Osteocyte (in vitro differentiated cells): ENCODE data around the gene SNIP1. TPM values are rescaled to one million over a fixed set of nuclear protein-coding genes. Genes with fewer than 3 reads are reported as not detected.
A peak's percentile ranks its signal among the peaks of the same experiment; 100 is the strongest.
"Not testable (repeated sequence)": the region's sequence is repeated elsewhere in the genome, so short reads cannot be mapped to it uniquely, and the experiment has no call there.

ENCODE experiments used
- DNase-seq: peaks from one replicate; pipeline ENCODE4 v3.0.0; 2021; ENCODE audit warnings: mixed read lengths; ENCODE audit not compliant: unreplicated experiment; ENCODE audit errors: extremely low spot score
- H3K27ac Mint-ChIP-seq: one replicate; pipeline ENCODE4 v1.8.0; 2021; ENCODE audit warnings: mild to moderate bottlenecking, mixed read lengths; ENCODE audit not compliant: unreplicated experiment
- H3K27me3 Mint-ChIP-seq: one replicate; pipeline ENCODE4 v1.8.0; 2021; ENCODE audit warnings: mixed read lengths; ENCODE audit not compliant: unreplicated experiment
- H3K36me3 Mint-ChIP-seq: one replicate; pipeline ENCODE4 v1.8.0; 2021; ENCODE audit warnings: mixed read lengths; ENCODE audit not compliant: unreplicated experiment
- H3K4me1 Mint-ChIP-seq: one replicate; pipeline ENCODE4 v1.8.0; 2021; ENCODE audit warnings: mixed read lengths; ENCODE audit not compliant: unreplicated experiment
- H3K4me3 Mint-ChIP-seq: one replicate; pipeline ENCODE4 v1.8.0; 2021; ENCODE audit warnings: mild to moderate bottlenecking, moderate library complexity, mixed read lengths; ENCODE audit not compliant: unreplicated experiment
- H3K9me3 Mint-ChIP-seq: one replicate; pipeline ENCODE4 v1.8.0; 2021; ENCODE audit warnings: mixed read lengths; ENCODE audit not compliant: unreplicated experiment
- CTCF ChIP-seq: fragments of 200-600 bp; sonication (generic); IDR thresholded peaks from 2 replicates; pipeline ENCODE4 v1.5.0; 2021; ENCODE audit warnings: antibody characterized with exemption, mild to moderate bottlenecking, moderate library complexity
- total RNA-seq: library from RNA; stranded (reverse); gene quantifications from 2 replicates; pipeline ENCODE4 v1.2.1, GENCODE V29; 2021

SNIP1 gene
- total RNA-seq, 1 donor from 2014 or later: 22.4 TPM

- peaks cover 3% of the 10 kb centered on the region for H3K27me3 Mint-ChIP-seq
- peaks cover 8% of the 10 kb centered on the region for H3K36me3 Mint-ChIP-seq
- H3K27ac Mint-ChIP-seq: peak overlapping the region; percentile 98
- H3K9me3 Mint-ChIP-seq: no peaks in the 10 kb centered on the region
- TF ChIP-seq CTCF: no peak
- DNase-seq: no peak
- H3K4me1 Mint-ChIP-seq: peaks cover 34% of the 10 kb centered on the region
- H3K4me3 Mint-ChIP-seq: peak overlapping the region; percentile 99
Observed at GRCh38 chr1:37596182-37596667, 42.1 kb upstream of the SNIP1 start.

GRCh38 chr1:37595440-37596181 is 41.5 kb upstream of the SNIP1 start, which contains the start of gene GNL2:
TSS of gene GNL2 (minus strand) at chr1:37595937. CDS start at chr1:37595822, 115 bp downstream.
- H3K4me1 Mint-ChIP-seq: peaks cover 30% of the 10 kb centered on the region
- TF ChIP-seq CTCF: no peak
- peaks cover 13% of the 10 kb centered on the region for H3K36me3 Mint-ChIP-seq
- H3K4me3 Mint-ChIP-seq: peak within 1 kb of the TSS; percentile 99
- peak within 1 kb of the TSS; percentile 98 for H3K27ac Mint-ChIP-seq
- H3K27me3 Mint-ChIP-seq: peaks cover 3% of the 10 kb centered on the region
- peak; percentile 99 for DNase-seq
- H3K9me3 Mint-ChIP-seq: no peaks in the 10 kb centered on the region

GRCh38 chr1:37593726-37594125 is 39.6 kb upstream of the SNIP1 start:
- no peak for DNase-seq
- no peak for TF ChIP-seq CTCF
- no peaks in the 10 kb centered on the region for H3K9me3 Mint-ChIP-seq
- peaks cover 30% of the 10 kb centered on the region for H3K4me1 Mint-ChIP-seq
- H3K27ac Mint-ChIP-seq: no peak overlapping the region
- H3K36me3 Mint-ChIP-seq: peaks cover 23% of the 10 kb centered on the region
- peak overlapping the region; percentile 18 for H3K4me3 Mint-ChIP-seq
- peaks cover 3% of the 10 kb centered on the region for H3K27me3 Mint-ChIP-seq

- H3K27me3 Mint-ChIP-seq: no peaks in the 10 kb centered on the region
- no peak for DNase-seq
- TF ChIP-seq CTCF: no peak
- H3K36me3 Mint-ChIP-seq: peaks cover 41% of the 10 kb centered on the region
- no peak overlapping the region for H3K4me3 Mint-ChIP-seq
- peaks cover 8% of the 10 kb centered on the region for H3K4me1 Mint-ChIP-seq
- H3K27ac Mint-ChIP-seq: no peak overlapping the region
- no peaks in the 10 kb centered on the region for H3K9me3 Mint-ChIP-seq
Observed at GRCh38 chr1:37588939-37589338, 34.8 kb upstream of the SNIP1 start.

GRCh38 chr1:37584544-37584943 is 30.5 kb upstream of the SNIP1 start:
- DNase-seq, H3K4me1 Mint-ChIP-seq, H3K4me3 Mint-ChIP-seq, H3K27ac Mint-ChIP-seq, H3K27me3 Mint-ChIP-seq, H3K9me3 Mint-ChIP-seq: not testable (repeated sequence)
- H3K36me3 Mint-ChIP-seq: peaks cover 51% of the 10 kb centered on the region
